SU-DHL-6 (cell line): ENCODE data around the gene CTNNB1.

Experiments
- H2AFZ ChIP-seq: fragments of 200-600 bp; sonication (generic); 2 replicates; pipeline ENCODE4 v1.6.1; 2014; ENCODE audit warnings: low read depth, mild to moderate bottlenecking, moderate library complexity, mixed read lengths, antibody characterized with exemption, low read length; ENCODE audit not compliant: severe bottlenecking
- H3F3A ChIP-seq: fragments of 200-600 bp; shearing (Covaris generic); 2 replicates; pipeline ENCODE4 v1.6.0; 2016; ENCODE audit warnings: antibody characterized with exemption, mild to moderate bottlenecking; ENCODE audit not compliant: insufficient read depth
- H3K27ac ChIP-seq: fragments of 200-600 bp; sonication (generic); 2 replicates; pipeline ENCODE4 v1.5.1; 2016; ENCODE audit warnings: low read depth, mild to moderate bottlenecking, low read length, moderate library complexity, mixed read lengths
- H3K27me3 ChIP-seq: fragments of 200-600 bp; sonication (generic), shearing (Covaris generic); 2 replicates; pipeline ENCODE4 v1.6.0; 2014; ENCODE audit warnings: mild to moderate bottlenecking, low read length
- H3K36me3 ChIP-seq: fragments of 200-600 bp; sonication (generic); 2 replicates; pipeline ENCODE4 v1.6.1; 2014; ENCODE audit warnings: mild to moderate bottlenecking, low read length, mixed read lengths
- H3K4me2 ChIP-seq: fragments of 300-600, 200-600 bp; shearing (Covaris generic), sonication (generic); 2 replicates; pipeline ENCODE4 v1.6.0; 2014; ENCODE audit warnings: low read length, low read depth, mild to moderate bottlenecking; ENCODE audit not compliant: poor library complexity, severe bottlenecking
- H3K4me3 ChIP-seq: fragments of 200-600 bp; sonication (generic); 2 replicates; pipeline ENCODE4 v1.5.1; 2014; ENCODE audit warnings: antibody characterized with exemption, low read length, mild to moderate bottlenecking, mixed read lengths; ENCODE audit not compliant: insufficient read depth, poor library complexity, severe bottlenecking
- H3K79me2 ChIP-seq: fragments of 200-600 bp; sonication (generic); 2 replicates; pipeline ENCODE4 v1.6.1; 2014; ENCODE audit warnings: mild to moderate bottlenecking, low read length, moderate library complexity; ENCODE audit not compliant: insufficient read depth
- H3K9ac ChIP-seq: fragments of 200-600 bp; sonication (generic); 2 replicates; pipeline ENCODE4 v1.7.0; 2014; ENCODE audit warnings: mild to moderate bottlenecking, low read length
- H3K9me2 ChIP-seq: fragments of 200-600 bp; sonication (generic); replicated peaks from 2 replicates; pipeline ENCODE4 v1.6.1; 2014; ENCODE audit warnings: low read length; ENCODE audit not compliant: insufficient read depth
- H3K9me3 ChIP-seq: fragments of 200-600 bp; sonication (generic); 2 replicates; pipeline ENCODE4 v1.6.1; 2014; ENCODE audit warnings: low read length, mixed read lengths; ENCODE audit not compliant: insufficient read depth
- H4K20me1 ChIP-seq: fragments of 200-600 bp; sonication (generic); 2 replicates; pipeline ENCODE4 v1.6.1; 2014; ENCODE audit warnings: low read depth, mild to moderate bottlenecking, antibody characterized with exemption, low read length, moderate library complexity, mixed read lengths
- EZH2phosphoT487 ChIP-seq: fragments of 200-600 bp; sonication (generic), shearing (Covaris generic); conservative IDR thresholded peaks from 2 replicates; pipeline ENCODE4 v1.6.1; 2018; ENCODE audit warnings: mild to moderate bottlenecking, antibody characterized with exemption, low read length, moderate library complexity, mixed read lengths
- TF ChIP-seq, protein P1 (sequence below): fragments of 200-600 bp; sonication (generic); IDR thresholded peaks from one replicate; pipeline ENCODE4 v1.5.1; 2017; ENCODE audit warnings: antibody characterized with exemption, mild to moderate bottlenecking, low read length, moderate library complexity; ENCODE audit not compliant: insufficient read depth, poor library complexity, severe bottlenecking

The CTNNB1 gene

DNA sequence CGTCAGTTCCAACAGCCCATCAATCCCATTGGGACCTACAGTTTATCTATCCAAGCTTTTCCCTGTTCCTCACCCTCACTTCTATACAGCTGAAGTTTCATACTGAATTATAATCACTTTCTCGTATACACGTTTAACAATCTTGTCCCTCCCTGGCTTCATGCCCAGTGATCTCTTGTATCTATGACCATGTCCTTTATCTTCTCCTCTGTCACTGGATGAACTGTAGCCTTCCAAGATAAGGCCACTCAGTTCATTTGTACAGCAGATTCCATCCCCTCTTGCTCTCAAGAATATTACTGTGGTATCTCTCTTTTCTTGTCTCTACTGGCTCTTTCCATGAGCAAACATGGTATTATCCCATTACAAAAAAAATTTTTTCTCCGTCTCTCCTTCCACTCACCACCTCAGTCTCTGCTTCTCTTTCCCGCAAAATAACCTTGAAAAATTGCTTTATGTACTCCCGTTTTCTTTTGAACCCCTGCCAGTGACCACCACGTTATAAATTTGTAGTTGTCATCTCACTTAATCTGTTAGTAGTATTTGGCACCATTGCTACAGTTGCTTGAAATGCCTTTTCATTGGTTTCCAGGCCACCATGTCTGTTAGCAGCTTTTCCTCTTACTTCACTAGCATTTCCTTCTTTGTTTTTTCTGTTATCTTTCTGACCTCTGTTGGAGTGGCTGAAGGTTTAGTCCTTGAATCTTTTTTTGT is 9.4 kb downstream of the CTNNB1 start:
- H4K20me1 ChIP-seq: peaks cover 81% of the 10 kb centered on the region
- TF ChIP-seq EZH2phosphoT487: no peak
- TF ChIP-seq, protein P1, sequence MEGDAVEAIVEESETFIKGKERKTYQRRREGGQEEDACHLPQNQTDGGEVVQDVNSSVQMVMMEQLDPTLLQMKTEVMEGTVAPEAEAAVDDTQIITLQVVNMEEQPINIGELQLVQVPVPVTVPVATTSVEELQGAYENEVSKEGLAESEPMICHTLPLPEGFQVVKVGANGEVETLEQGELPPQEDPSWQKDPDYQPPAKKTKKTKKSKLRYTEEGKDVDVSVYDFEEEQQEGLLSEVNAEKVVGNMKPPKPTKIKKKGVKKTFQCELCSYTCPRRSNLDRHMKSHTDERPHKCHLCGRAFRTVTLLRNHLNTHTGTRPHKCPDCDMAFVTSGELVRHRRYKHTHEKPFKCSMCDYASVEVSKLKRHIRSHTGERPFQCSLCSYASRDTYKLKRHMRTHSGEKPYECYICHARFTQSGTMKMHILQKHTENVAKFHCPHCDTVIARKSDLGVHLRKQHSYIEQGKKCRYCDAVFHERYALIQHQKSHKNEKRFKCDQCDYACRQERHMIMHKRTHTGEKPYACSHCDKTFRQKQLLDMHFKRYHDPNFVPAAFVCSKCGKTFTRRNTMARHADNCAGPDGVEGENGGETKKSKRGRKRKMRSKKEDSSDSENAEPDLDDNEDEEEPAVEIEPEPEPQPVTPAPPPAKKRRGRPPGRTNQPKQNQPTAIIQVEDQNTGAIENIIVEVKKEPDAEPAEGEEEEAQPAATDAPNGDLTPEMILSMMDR: no peak
- H3K9me2 ChIP-seq: no peaks in the 10 kb centered on the region
- H3K9ac ChIP-seq: no peak overlapping the region
- H3F3A ChIP-seq: no peaks in the 10 kb centered on the region
- H3K4me2 ChIP-seq: no peak overlapping the region
- H3K9me3 ChIP-seq: no peaks in the 10 kb centered on the region
- no peaks in the 10 kb centered on the region for H3K36me3 ChIP-seq
- H3K4me3 ChIP-seq: no peak overlapping the region
- no peak overlapping the region for H3K27ac ChIP-seq
- no peak overlapping the region for H2AFZ ChIP-seq
- no peaks in the 10 kb centered on the region for H3K27me3 ChIP-seq
- H3K79me2 ChIP-seq: peaks cover 100% of the 10 kb centered on the region

DNA sequence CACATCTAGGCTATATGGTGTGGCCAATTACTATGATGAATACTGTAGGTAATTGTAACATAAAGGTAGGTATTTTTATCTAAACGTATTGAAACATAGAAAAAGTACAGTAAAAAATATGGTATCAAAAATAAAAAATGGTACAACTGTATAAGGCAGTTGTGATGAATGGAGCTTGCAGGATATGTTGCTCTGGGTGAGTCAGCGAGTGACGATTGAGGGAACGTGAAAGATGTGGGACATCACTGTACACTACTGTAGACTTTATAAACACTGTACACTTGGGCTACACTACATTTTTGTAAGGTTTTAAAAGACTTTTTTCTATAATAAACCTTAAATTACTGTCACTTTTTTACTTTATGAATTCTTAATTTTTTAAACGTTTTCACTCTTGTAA is 10.3 kb downstream of the CTNNB1 start:
- peaks cover 100% of the 10 kb centered on the region for H3K79me2 ChIP-seq
- H3K9me2 ChIP-seq: no peaks in the 10 kb centered on the region
- no peaks in the 10 kb centered on the region for H3K36me3 ChIP-seq
- H2AFZ ChIP-seq: no peak overlapping the region
- H4K20me1 ChIP-seq: peaks cover 81% of the 10 kb centered on the region
- H3K27me3 ChIP-seq: no peaks in the 10 kb centered on the region
- no peaks in the 10 kb centered on the region for H3F3A ChIP-seq
- H3K27ac ChIP-seq: no peak overlapping the region
- H3K9me3 ChIP-seq: no peaks in the 10 kb centered on the region
- H3K4me3 ChIP-seq: no peak overlapping the region
- TF ChIP-seq EZH2phosphoT487: no peak
- TF ChIP-seq, protein P1: no peak
- H3K4me2 ChIP-seq: no peak overlapping the region
- H3K9ac ChIP-seq: no peak overlapping the region

DNA sequence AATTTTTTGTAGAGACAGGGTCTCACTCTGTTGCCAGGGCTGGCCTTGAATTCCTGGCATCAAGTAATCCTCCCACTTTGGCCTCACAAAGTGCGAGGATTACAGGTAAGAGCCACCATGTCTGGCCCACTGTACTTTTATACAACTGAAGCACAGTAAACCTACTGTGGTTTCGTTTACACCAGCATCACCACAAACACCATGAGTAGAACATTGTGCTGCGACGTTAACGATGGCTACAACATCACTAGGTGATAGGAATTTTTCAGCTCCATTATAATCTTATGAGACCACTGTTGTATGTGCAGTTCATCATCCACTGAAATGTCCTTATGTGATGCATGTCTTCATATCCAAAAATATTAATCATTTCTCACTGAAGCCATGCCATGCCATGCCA is 11.7 kb downstream of the CTNNB1 start:
- no peak overlapping the region for H3K4me3 ChIP-seq
- H3K27ac ChIP-seq: no peak overlapping the region
- no peak overlapping the region for H2AFZ ChIP-seq
- H3K9me3 ChIP-seq: no peaks in the 10 kb centered on the region
- no peaks in the 10 kb centered on the region for H3K9me2 ChIP-seq
- H4K20me1 ChIP-seq: peaks cover 79% of the 10 kb centered on the region
- H3K4me2 ChIP-seq: no peak overlapping the region
- H3K79me2 ChIP-seq: peaks cover 100% of the 10 kb centered on the region
- H3K27me3 ChIP-seq: no peaks in the 10 kb centered on the region
- peaks cover under 1% of the 10 kb centered on the region; the same call in 1 of the 2 replicates for H3F3A ChIP-seq
- H3K9ac ChIP-seq: no peak overlapping the region
- no peak for TF ChIP-seq EZH2phosphoT487
- TF ChIP-seq, protein P1: no peak
- H3K36me3 ChIP-seq: no peaks in the 10 kb centered on the region
